Measurements from ENCODE around the gene NR6A1. TPM values are rescaled to one million over a fixed set of nuclear protein-coding genes. Genes with fewer than 3 reads are reported as not detected.
A peak's percentile ranks its signal among the peaks of the same experiment; 100 is the strongest.

NR6A1 gene
- total RNA-seq, result 0.05 TPM
- polyA plus RNA-seq, result not detected

- H3K9me3 ChIP-seq (ENCODE audit: control insufficient read depth in 2 of 2, low read length in 2 of 2), result no peaks in the 10 kb centered on the region
- peak within 1 kb of the TSS; percentile 81 for H3K4me3 ChIP-seq (ENCODE audit: low read depth, low read length)
- Mint-ChIP-seq H3K27ac (peak within 1 kb of the TSS in 2 of 3 donors; percentile 86), H3K27me3 (peaks cover 70% of the 10 kb centered on the region), H3K4me3 (peak within 1 kb of the TSS; percentile 88 to 96 (median 95)), H3K36me3 (no peaks in the 10 kb centered on the region), H3K4me1 (peaks cover 5 to 51% (median 32%) of the 10 kb centered on the region in 4 donors), H3K9me3 (peaks cover 0 to 1% (median 0%) of the 10 kb centered on the region in 7 donors)
- peaks cover 34% of the 10 kb centered on the region for H3K27me3 ChIP-seq (ENCODE audit: control insufficient read depth, insufficient read depth, low read length)
- no peaks in the 10 kb centered on the region for H3K36me3 ChIP-seq (ENCODE audit: control insufficient read depth, insufficient read depth, low read length)
- peaks cover 32% of the 10 kb centered on the region for H3K4me1 ChIP-seq (ENCODE audit: control insufficient read depth, insufficient read depth, low read length, poor library complexity, severe bottlenecking)
- ATAC-seq (ENCODE audit: low read depth in 2 of 2) (peak; percentile 90 to 91), DNase-seq (peak; percentile 91 to 96 (median 94))
- no peak within 1 kb of the TSS for H3K27ac ChIP-seq (ENCODE audit: insufficient read depth, low read length, poor library complexity, severe bottlenecking)
Observed at GRCh38 chr9:124771021-124771866, at the start of gene NR6A1. TSS of gene NR6A1 (minus strand) at chr9:124771311.

GRCh38 chr9:124818431-124819281 is 47.5 kb upstream of the NR6A1 start:
- peaks cover 0 to 8% (median 2%) of the 10 kb centered on the region in 4 donors for H3K4me1 Mint-ChIP-seq
- H3K4me1 ChIP-seq (ENCODE audit: control insufficient read depth, insufficient read depth, low read length, poor library complexity, severe bottlenecking), result no peaks in the 10 kb centered on the region
- no peaks in the 10 kb centered on the region for H3K9me3 Mint-ChIP-seq
- H3K9me3 ChIP-seq (ENCODE audit: control insufficient read depth in 2 of 2, low read length in 2 of 2), result no peaks in the 10 kb centered on the region
- no peak overlapping the region for H3K4me3 ChIP-seq (ENCODE audit: low read depth, low read length)
- H3K27me3 Mint-ChIP-seq, result peaks cover 14% of the 10 kb centered on the region
- peak overlapping the region in 1 of 3 donors; percentile 21 for H3K27ac Mint-ChIP-seq
- H3K4me3 Mint-ChIP-seq, result no peak overlapping the region
- ATAC-seq (ENCODE audit: low read depth in 2 of 2) (peak in 1 of 2 donors; percentile 47), DNase-seq (peak in 1 of 3 donors; percentile 80)
- no peaks in the 10 kb centered on the region for H3K36me3 Mint-ChIP-seq
- H3K27me3 ChIP-seq (ENCODE audit: control insufficient read depth, insufficient read depth, low read length), result no peaks in the 10 kb centered on the region
- no peak overlapping the region for H3K27ac ChIP-seq (ENCODE audit: insufficient read depth, low read length, poor library complexity, severe bottlenecking)
- no peaks in the 10 kb centered on the region for H3K36me3 ChIP-seq (ENCODE audit: control insufficient read depth, insufficient read depth, low read length)

GRCh38 chr9:124815601-124816000 is 44.5 kb upstream of the NR6A1 start:
- DNase-seq, result no peak
- Histone ChIP-seq H3K27me3 (ENCODE audit: control insufficient read depth, insufficient read depth, low read length) (no peaks in the 10 kb centered on the region), H3K4me1 (ENCODE audit: control insufficient read depth, insufficient read depth, low read length, poor library complexity, severe bottlenecking) (no peaks in the 10 kb centered on the region), H3K9me3 (ENCODE audit: control insufficient read depth in 2 of 2, low read length in 2 of 2) (no peaks in the 10 kb centered on the region), H3K4me3 (ENCODE audit: low read depth, low read length) (no peak overlapping the region), H3K36me3 (ENCODE audit: control insufficient read depth, insufficient read depth, low read length) (no peaks in the 10 kb centered on the region), H3K27ac (ENCODE audit: insufficient read depth, low read length, poor library complexity, severe bottlenecking) (no peak overlapping the region)
- ATAC-seq (ENCODE audit: low read depth in 2 of 2), result no peak
- Mint-ChIP-seq H3K4me3 (no peak overlapping the region), H3K9me3 (no peaks in the 10 kb centered on the region), H3K27me3 (peaks cover 4% of the 10 kb centered on the region), H3K36me3 (no peaks in the 10 kb centered on the region), H3K27ac (no peak overlapping the region), H3K4me1 (peaks cover 0 to 8% (median 2%) of the 10 kb centered on the region in 4 donors)

GRCh38 chr9:124814164-124814535 is 43.0 kb upstream of the NR6A1 start:
- Mint-ChIP-seq H3K4me3 (no peak overlapping the region), H3K27ac (no peak overlapping the region), H3K27me3 (peaks cover 4% of the 10 kb centered on the region), H3K36me3 (no peaks in the 10 kb centered on the region), H3K9me3 (no peaks in the 10 kb centered on the region), H3K4me1 (peaks cover 0 to 8% (median 2%) of the 10 kb centered on the region in 4 donors)
- Histone ChIP-seq H3K27me3 (ENCODE audit: control insufficient read depth, insufficient read depth, low read length) (no peaks in the 10 kb centered on the region), H3K27ac (ENCODE audit: insufficient read depth, low read length, poor library complexity, severe bottlenecking) (no peak overlapping the region), H3K4me3 (ENCODE audit: low read depth, low read length) (no peak overlapping the region), H3K4me1 (ENCODE audit: control insufficient read depth, insufficient read depth, low read length, poor library complexity, severe bottlenecking) (no peaks in the 10 kb centered on the region), H3K36me3 (ENCODE audit: control insufficient read depth, insufficient read depth, low read length) (no peaks in the 10 kb centered on the region), H3K9me3 (ENCODE audit: control insufficient read depth in 2 of 2, low read length in 2 of 2) (no peaks in the 10 kb centered on the region)
- DNase-seq (no peak), ATAC-seq (ENCODE audit: low read depth in 2 of 2) (no peak)

GRCh38 chr9:124813501-124814163 is 42.5 kb upstream of the NR6A1 start:
- peaks cover 0 to 7% (median 2%) of the 10 kb centered on the region in 4 donors for H3K4me1 Mint-ChIP-seq
- ATAC-seq (ENCODE audit: low read depth in 2 of 2) (no peak), DNase-seq (no peak)
- Histone ChIP-seq H3K27ac (ENCODE audit: insufficient read depth, low read length, poor library complexity, severe bottlenecking) (no peak overlapping the region), H3K4me3 (ENCODE audit: low read depth, low read length) (no peak overlapping the region), H3K4me1 (ENCODE audit: control insufficient read depth, insufficient read depth, low read length, poor library complexity, severe bottlenecking) (no peaks in the 10 kb centered on the region), H3K36me3 (ENCODE audit: control insufficient read depth, insufficient read depth, low read length) (no peaks in the 10 kb centered on the region), H3K27me3 (ENCODE audit: control insufficient read depth, insufficient read depth, low read length) (no peaks in the 10 kb centered on the region), H3K9me3 (ENCODE audit: control insufficient read depth in 2 of 2, low read length in 2 of 2) (no peaks in the 10 kb centered on the region)
- H3K36me3 Mint-ChIP-seq, result no peaks in the 10 kb centered on the region
- no peak overlapping the region for H3K27ac Mint-ChIP-seq
- H3K27me3 Mint-ChIP-seq, result peaks cover 4% of the 10 kb centered on the region
- no peaks in the 10 kb centered on the region for H3K9me3 Mint-ChIP-seq
- H3K4me3 Mint-ChIP-seq, result no peak overlapping the region

GRCh38 chr9:124813041-124813440 is 41.9 kb upstream of the NR6A1 start:
- ATAC-seq (ENCODE audit: low read depth in 2 of 2) (no peak), DNase-seq (no peak)
- H3K4me1 Mint-ChIP-seq, result peaks cover 0 to 1% (median under 1%) of the 10 kb centered on the region in 4 donors
- no peaks in the 10 kb centered on the region for H3K36me3 Mint-ChIP-seq
- Histone ChIP-seq H3K27me3 (ENCODE audit: control insufficient read depth, insufficient read depth, low read length) (no peaks in the 10 kb centered on the region), H3K9me3 (ENCODE audit: control insufficient read depth in 2 of 2, low read length in 2 of 2) (no peaks in the 10 kb centered on the region), H3K27ac (ENCODE audit: insufficient read depth, low read length, poor library complexity, severe bottlenecking) (no peak overlapping the region), H3K36me3 (ENCODE audit: control insufficient read depth, insufficient read depth, low read length) (no peaks in the 10 kb centered on the region), H3K4me1 (ENCODE audit: control insufficient read depth, insufficient read depth, low read length, poor library complexity, severe bottlenecking) (no peaks in the 10 kb centered on the region), H3K4me3 (ENCODE audit: low read depth, low read length) (no peak overlapping the region)
- no peaks in the 10 kb centered on the region for H3K9me3 Mint-ChIP-seq
- no peak overlapping the region for H3K27ac Mint-ChIP-seq
- H3K27me3 Mint-ChIP-seq, result peaks cover 4% of the 10 kb centered on the region
- no peak overlapping the region for H3K4me3 Mint-ChIP-seq

- Mint-ChIP-seq H3K27ac (no peak overlapping the region), H3K9me3 (no peaks in the 10 kb centered on the region), H3K4me3 (no peak overlapping the region), H3K4me1 (no peaks in the 10 kb centered on the region), H3K27me3 (peaks cover 4% of the 10 kb centered on the region), H3K36me3 (no peaks in the 10 kb centered on the region)
- no peaks in the 10 kb centered on the region for H3K36me3 ChIP-seq (ENCODE audit: control insufficient read depth, insufficient read depth, low read length)
- H3K27ac ChIP-seq (ENCODE audit: insufficient read depth, low read length, poor library complexity, severe bottlenecking), result no peak overlapping the region
- H3K4me3 ChIP-seq (ENCODE audit: low read depth, low read length), result no peak overlapping the region
- ATAC-seq (ENCODE audit: low read depth in 2 of 2) (no peak), DNase-seq (no peak)
- H3K9me3 ChIP-seq (ENCODE audit: control insufficient read depth in 2 of 2, low read length in 2 of 2), result no peaks in the 10 kb centered on the region
- H3K4me1 ChIP-seq (ENCODE audit: control insufficient read depth, insufficient read depth, low read length, poor library complexity, severe bottlenecking), result no peaks in the 10 kb centered on the region
- no peaks in the 10 kb centered on the region for H3K27me3 ChIP-seq (ENCODE audit: control insufficient read depth, insufficient read depth, low read length)
Observed at GRCh38 chr9:124812441-124812876, 41.3 kb upstream of the NR6A1 start.
